Kidney (tissue), 14 donors: ENCODE data around the gene MITF. TPM values are rescaled to one million over a fixed set of nuclear protein-coding genes. Genes with fewer than 3 reads are reported as not detected.

Source experiments
- DNase-seq, 5 donors: peaks; one replicate each; pipeline ENCODE4 v3.0.0-alpha.2; 2013 to 2020
- FAIRE-seq: peaks from 2 replicates; lab custom pipeline; 2012; peaks lifted over from hg19 to GRCh38; lab: Jason Lieb, UNC
- H3K27ac ChIP-seq, 2 donors: one replicate each; pipeline ENCODE4 v1.7.0; 2013; ENCODE audit warnings: low read depth in 2 of 2, low read length in 2 of 2, inconsistent platforms in 1 of 2
- H3K27me3 ChIP-seq: one replicate; pipeline ENCODE4 v1.7.1; 2013; ENCODE audit warnings: low read length, inconsistent platforms; ENCODE audit not compliant: control insufficient read depth, insufficient read depth
- H3K36me3 ChIP-seq, 3 donors: one replicate each; pipeline versions ENCODE4 v1.7.0 to v1.7.1; 2013; ENCODE audit warnings: low read length in 3 of 3, control low read depth in 1 of 3, inconsistent platforms in 1 of 3; ENCODE audit not compliant: insufficient read depth in 3 of 3, control insufficient read depth in 2 of 3
- H3K4me1 ChIP-seq, 3 donors: one replicate each; pipeline versions ENCODE4 v1.7.0 to v1.7.1; 2013; ENCODE audit warnings: low read length in 3 of 3, inconsistent platforms in 1 of 3, low read depth in 1 of 3; ENCODE audit not compliant: control insufficient read depth in 2 of 3, insufficient read depth in 2 of 3
- H3K4me3 ChIP-seq, 3 donors: one replicate each; pipeline versions ENCODE4 v1.7.0 to v1.8.1; 2013; ENCODE audit warnings: low read length in 3 of 3, control low read depth in 1 of 3, inconsistent platforms in 1 of 3
- H3K9ac ChIP-seq, 3 donors: one replicate each; pipeline versions ENCODE4 v1.7.0 to v1.7.1; 2013; ENCODE audit warnings: low read length in 3 of 3, control low read depth in 1 of 3, inconsistent platforms in 1 of 3
- H3K9me3 ChIP-seq, 3 donors: one replicate each; pipeline versions ENCODE4 v1.7.0 to v1.7.1; 2013; ENCODE audit warnings: low read length in 3 of 3, control low read depth in 1 of 3, inconsistent platforms in 1 of 3; ENCODE audit not compliant: control insufficient read depth in 2 of 3, insufficient read depth in 1 of 3
- CTCF ChIP-seq: IDR thresholded peaks from 3 replicates; pipeline ENCODE4 v1.5.1; 2012; ENCODE audit warnings: mild to moderate bottlenecking, moderate library complexity, borderline replicate concordance; ENCODE audit not compliant: insufficient read depth; ENCODE audit errors: extremely low read depth
- intact Hi-C: fragments of 100-400 bp; cut with DNase I; formaldehyde crosslinking; loops from one replicate; pipeline ENCODE4 v1.11.1; 2022
- polyA plus RNA-seq: library from polyadenylated mRNA; stranded (reverse); fragments of 350-450 nt; fragmentation: Illumina TruSeq; extraction: RNeasy Lipid Tissue Mini Kit (QIAGEN cat#74804); gene quantifications from one replicate; pipeline ENCODE4 v1.2.3, GENCODE V29; 2014; ENCODE audit warnings: low read depth, low replicate concordance; ENCODE audit not compliant: insufficient read depth
- total RNA-seq: library from RNA; stranded (reverse); fragmentation: NEBNext Ultra II Directional; extraction: Animal tissue kit (Norgen Biotek cat#: 25700); gene quantifications from one replicate; pipeline ENCODE4 v1.2.1, GENCODE V29; 2021
- donor health status: control.
- donor health status: control.
- donor health status: control.
- donor health status: control.
- donor health status: control.
- donor health status: DM: yes; HTN: yes; CAD: no.
- donor health status: Normal renal cell carcinoma (clear cell type).

Gene MITF
- total and polyA plus RNA-seq, 2 donors from 2014 or later: 14.1 to 52.6 TPM

- H3K27ac ChIP-seq: no peak overlapping the region
- intact Hi-C loops: no loop called here
- peaks cover 0 to 22% (median 11%) of the 10 kb centered on the region in 3 donors for H3K4me1 ChIP-seq
- no peak for TF ChIP-seq CTCF
- H3K27me3 ChIP-seq: no peaks in the 10 kb centered on the region
- H3K9me3 ChIP-seq: no peaks in the 10 kb centered on the region
- DNase-seq (no peak), FAIRE-seq (no peak)
- no peak overlapping the region for H3K4me3 ChIP-seq
- H3K9ac ChIP-seq: no peak overlapping the region
- no peaks in the 10 kb centered on the region for H3K36me3 ChIP-seq
These were observed 132.6 kb downstream of the MITF start for GRCh38 chr3:69871868-69872267.

GRCh38 chr3:69872783-69873378, 133.6 kb downstream of the MITF start:
- Histone ChIP-seq H3K27me3 (no peaks in the 10 kb centered on the region), H3K9me3 (no peaks in the 10 kb centered on the region), H3K27ac (no peak overlapping the region), H3K4me1 (peaks cover 0 to 24% (median 14%) of the 10 kb centered on the region in 3 donors), H3K9ac (no peak overlapping the region), H3K4me3 (no peak overlapping the region), H3K36me3 (no peaks in the 10 kb centered on the region)
- no peak for TF ChIP-seq CTCF
- no peak for FAIRE-seq
- intact Hi-C loops: no loop called here
- no peak for DNase-seq

- Histone ChIP-seq H3K9me3 (no peaks in the 10 kb centered on the region), H3K27me3 (no peaks in the 10 kb centered on the region), H3K27ac (no peak overlapping the region), H3K36me3 (no peaks in the 10 kb centered on the region), H3K9ac (no peak overlapping the region), H3K4me1 (peaks cover 0 to 18% (median 14%) of the 10 kb centered on the region in 3 donors), H3K4me3 (no peak overlapping the region)
- intact Hi-C loops: no loop called here
- FAIRE-seq: no peak
- no peak for TF ChIP-seq CTCF
- DNase-seq: no peak
These were observed 136.8 kb downstream of the MITF start for GRCh38 chr3:69876073-69876472.

GRCh38 chr3:69878254-69878653, 139.0 kb downstream of the MITF start:
- Histone ChIP-seq H3K27ac (no peak overlapping the region), H3K4me1 (peaks cover 0 to 11% (median 9%) of the 10 kb centered on the region in 3 donors), H3K36me3 (no peaks in the 10 kb centered on the region), H3K9ac (no peak overlapping the region), H3K27me3 (no peaks in the 10 kb centered on the region), H3K4me3 (peak overlapping the region in 1 of 3 donors; percentile 12), H3K9me3 (no peaks in the 10 kb centered on the region)
- DNase-seq (no peak), FAIRE-seq (no peak)
- TF ChIP-seq CTCF: no peak
- intact Hi-C loops: no loop called here
